ENCODE results near the gene ZNG1F.
"Not testable (repeated sequence)": the region's sequence is repeated elsewhere in the genome, so short reads cannot be mapped to it uniquely, and the experiment has no call there.

DNA sequence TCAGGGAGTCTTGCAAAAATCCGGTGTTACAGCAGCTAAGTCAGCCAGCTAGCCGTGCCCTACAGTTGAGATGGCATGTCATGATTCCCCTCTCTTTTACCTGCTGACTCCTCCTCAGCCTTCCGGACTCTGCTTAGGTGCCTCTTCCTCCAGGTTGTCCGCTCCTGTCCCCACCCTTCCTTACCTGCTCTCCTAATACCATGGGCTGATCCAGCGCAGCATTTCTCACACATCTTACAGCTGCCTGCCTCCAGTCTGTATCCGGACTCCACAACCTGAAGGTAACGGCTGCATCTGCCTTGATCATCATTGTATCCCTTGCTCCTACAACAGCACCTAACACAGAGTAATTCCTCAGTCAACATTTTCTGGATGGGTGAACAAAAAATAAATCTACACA is 69.8 kb downstream of the ZNG1F start:
- not testable (repeated sequence) for TF ChIP-seq CTCF (IDR thresholded peaks at IDR 0.05); EZH2 (IDR thresholded peaks at IDR 0.05; ENCODE audit: borderline replicate concordance, insufficient read depth, low read depth, low read length, poor library complexity, severe bottlenecking)

Measured in B cell (primary cell).